ENCODE data around the gene ELL3.
"Not testable (repeated sequence)": the region's sequence is repeated elsewhere in the genome, so short reads cannot be mapped to it uniquely, and the experiment has no call there.

ELL3 gene, protein sequence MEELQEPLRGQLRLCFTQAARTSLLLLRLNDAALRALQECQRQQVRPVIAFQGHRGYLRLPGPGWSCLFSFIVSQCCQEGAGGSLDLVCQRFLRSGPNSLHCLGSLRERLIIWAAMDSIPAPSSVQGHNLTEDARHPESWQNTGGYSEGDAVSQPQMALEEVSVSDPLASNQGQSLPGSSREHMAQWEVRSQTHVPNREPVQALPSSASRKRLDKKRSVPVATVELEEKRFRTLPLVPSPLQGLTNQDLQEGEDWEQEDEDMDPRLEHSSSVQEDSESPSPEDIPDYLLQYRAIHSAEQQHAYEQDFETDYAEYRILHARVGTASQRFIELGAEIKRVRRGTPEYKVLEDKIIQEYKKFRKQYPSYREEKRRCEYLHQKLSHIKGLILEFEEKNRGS

DNA sequence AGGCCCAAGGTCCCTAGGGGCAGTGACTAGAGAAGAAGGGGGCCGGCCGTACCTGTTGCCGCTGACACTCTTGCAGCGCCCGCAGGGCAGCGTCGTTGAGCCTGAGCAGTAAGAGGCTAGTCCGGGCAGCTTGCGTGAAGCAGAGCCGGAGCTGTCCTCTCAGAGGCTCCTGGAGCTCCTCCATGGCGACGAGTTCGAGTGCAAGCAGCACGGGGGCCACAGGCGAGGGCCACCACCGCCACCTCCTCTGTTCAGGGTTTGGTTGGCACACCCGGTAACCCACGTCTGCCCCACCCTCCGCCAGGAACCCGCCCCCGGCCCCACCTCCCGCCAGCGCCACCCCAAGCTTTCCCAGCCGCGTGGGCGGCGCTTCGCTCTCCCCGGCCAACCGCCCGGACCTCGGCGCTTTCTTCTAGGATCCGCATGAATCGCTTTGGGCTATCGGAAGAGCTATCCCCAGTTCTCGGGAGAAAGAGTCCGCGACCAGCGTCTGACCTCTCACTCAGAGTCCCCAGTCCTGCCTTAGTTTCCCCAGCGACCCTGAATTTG lies at the start of gene ELL3:
TSS of gene ELL3 (minus strand) at position 249 of the 549 bp plus-strand sequence. CDS start at position 184, 65 bp downstream.
- DNase-seq (ENCODE audit: low spot score): peak; percentile 46

DNA sequence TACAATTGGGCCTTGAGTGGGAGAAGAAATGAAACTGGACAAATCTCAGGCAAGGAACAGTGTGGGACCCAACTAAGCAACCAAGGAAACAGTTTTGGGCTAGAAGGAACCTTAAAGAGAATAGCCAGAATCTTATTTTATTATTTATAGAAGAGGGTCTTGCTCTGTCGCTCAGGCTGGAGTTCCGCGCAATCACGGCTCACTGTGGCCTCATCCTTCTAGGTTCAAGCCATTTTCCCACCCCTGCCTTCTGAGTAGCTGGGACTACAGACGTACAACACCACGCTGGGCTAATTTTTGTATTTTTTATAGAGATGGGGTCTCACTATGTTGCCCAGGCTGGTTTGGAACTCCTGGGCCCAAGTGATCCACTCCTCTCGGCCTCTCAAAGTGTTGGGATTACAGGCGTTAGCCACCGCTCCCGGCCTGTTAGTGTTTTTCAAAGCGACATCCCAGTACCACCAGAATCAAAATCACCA lies 49.3 kb upstream of the ELL3 start:
- DNase-seq (ENCODE audit: low spot score): no peak

DNA sequence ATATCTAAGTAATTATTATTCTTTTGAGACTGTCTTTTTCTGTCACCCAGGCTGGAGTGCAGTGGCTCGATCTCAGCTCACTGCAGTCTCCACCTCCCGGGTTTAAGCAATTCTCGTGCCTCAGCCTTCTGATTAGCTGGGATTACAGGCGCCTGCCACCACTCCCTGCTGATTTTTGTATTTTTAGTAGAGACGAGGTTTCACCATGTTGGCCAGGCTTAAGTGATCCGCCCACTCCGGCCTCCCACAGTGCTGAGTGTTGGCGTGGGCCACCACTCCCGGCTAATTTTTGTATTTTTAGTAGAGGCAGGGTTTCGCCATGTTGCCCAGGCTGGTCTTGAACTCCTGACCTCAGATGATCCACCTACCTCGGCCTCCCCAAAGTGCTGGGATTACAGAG lies 48.5 kb upstream of the ELL3 start:
- not testable (repeated sequence) for DNase-seq (ENCODE audit: low spot score)

DNA sequence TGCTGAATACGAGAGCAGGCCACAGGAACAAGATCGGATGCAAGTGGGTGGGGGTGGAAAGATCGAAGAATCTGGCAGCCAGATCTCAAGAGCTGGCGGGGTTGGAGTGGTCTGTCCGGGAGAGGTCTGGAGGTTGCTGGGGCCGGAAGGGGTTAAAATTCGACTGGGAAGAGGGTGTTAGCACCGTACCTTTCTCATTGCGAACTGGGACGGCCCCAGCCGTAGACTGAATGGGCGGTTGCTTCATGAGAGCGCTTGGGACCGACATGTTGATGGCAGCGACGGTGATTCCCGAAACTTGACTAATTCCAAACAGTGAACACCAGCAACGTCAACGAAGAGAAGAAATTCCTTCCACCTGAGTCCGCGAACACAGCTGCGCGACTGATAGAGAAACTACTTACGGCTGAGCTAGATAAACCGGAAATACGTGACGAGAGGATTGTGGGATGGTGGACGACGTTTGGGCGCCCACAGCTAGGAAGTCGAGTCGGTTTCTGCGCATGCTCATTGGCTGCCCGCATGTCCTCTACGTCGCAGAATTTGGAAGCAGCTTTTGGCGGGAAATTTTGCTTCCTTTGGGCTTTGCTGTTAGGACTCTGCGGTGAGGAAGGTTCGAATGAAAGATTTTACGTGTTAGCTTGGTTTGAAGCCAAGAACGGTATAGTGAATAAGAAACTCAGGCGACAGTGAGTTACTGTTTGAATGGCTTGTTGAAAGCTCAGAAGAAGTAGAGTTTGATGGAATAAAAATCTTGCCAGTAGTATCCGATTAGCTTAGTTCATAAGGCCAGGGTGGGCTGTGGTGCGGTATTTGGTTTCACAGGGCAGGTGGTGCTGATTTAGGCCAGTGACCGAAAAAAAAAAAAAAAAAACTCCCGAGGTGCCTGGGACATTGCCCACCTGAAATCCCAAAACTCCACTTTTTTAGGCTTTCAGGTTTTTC lies 47.8 kb upstream of the ELL3 start, which contains the start of gene MFAP1:
TSS of gene MFAP1 (minus strand) at position 389 of the 945 bp plus-strand sequence. CDS start at position 268, 121 bp downstream.
- DNase-seq (ENCODE audit: low spot score): peak; percentile 93

DNA sequence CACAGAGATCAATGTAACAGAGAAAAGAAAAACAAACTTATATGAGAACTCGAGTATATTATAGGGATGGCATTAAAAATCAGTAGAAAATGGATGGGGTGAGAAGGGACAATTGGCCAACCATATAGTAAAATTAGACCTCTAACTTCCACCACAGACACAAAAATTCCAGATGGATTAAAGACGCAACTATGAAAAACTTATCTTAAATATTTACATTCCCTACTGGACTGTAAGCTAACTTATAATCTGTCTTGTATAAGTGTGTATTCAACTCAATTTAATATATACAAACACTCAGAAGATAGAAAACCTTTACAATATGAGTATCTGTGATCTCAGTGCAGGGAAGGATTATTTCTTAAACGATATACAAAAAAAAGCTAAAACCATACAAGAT lies 44.7 kb upstream of the ELL3 start:
- DNase-seq (ENCODE audit: low spot score): no peak

DNA sequence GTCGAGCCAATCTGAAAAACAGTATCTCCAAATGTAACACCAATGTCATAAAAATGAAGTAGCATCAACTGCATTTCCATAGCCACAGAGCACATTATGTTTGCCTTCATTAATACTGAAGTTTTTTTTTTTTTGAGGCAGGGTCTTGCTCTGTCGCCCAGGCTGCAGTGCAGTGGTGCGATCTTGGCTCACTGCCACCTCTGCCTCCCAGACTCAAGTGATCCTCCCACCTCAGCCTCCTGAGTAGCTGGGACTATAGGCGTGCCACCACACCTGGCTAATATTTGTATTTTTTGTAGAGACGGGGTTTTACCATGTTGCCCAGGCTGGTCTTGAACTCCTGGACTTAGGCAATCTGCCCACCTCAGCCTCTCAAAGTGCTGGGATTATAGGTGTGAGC lies 38.3 kb upstream of the ELL3 start:
- DNase-seq (ENCODE audit: low spot score): not testable (repeated sequence)

DNA sequence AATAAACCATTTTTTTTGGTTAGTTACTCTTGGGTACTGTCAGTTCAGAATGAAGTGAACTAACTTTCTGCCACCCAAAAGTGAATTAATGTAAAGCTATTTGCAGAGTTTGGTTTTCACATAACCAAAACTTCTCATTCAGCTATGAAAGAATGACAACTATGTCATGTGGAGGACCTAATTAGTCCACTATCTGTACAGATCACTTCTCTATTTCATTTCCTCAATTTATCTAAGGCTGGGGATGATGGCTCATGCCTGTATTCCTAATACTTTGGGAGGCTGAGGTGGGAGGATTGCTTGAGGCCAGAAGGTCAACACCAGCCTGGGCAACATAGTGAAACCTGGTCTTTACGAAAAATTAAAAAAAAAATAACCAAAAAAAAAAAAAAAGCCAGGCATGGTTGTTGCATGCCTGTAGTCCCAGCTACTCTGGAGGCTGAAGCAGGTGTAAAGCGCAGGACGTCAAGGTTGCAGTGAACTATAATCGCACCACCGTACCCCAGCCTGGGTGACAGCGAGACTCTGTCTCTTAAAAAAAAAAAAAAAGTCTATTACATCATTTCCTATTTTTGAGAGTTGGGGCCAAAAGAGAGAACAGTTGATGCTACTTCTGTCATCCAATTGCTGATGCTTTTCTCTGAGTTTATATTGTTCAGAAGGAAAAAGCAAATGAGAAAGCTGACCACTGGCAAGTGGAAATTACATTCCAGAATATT lies 32.4 kb upstream of the ELL3 start:
- no peak for DNase-seq (ENCODE audit: low spot score)

DNA sequence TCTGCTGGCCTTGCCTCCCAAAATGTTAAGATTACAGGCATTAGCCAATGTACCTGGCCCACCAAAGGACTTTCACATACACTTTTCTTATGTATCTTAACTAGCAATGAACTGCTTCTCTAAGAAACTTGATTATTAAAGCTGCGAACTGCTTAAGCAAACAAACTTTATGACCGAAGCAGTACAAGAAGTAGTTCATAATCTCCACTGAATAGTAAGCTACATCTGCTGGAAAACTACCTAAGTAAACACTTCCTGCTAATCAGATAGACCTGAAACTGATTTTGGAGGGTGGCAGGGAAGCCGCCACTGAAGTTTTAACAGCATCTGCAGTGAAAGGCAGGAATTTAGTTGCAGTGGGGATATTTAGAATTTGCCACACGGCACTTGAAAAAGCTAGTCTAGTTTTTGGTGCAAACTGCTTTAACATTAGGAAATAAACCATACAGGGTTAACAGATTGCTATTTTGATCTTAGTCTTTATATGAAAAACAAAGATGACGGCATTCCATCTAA lies 31.7 kb upstream of the ELL3 start:
- DNase-seq (ENCODE audit: low spot score): no peak

DNA sequence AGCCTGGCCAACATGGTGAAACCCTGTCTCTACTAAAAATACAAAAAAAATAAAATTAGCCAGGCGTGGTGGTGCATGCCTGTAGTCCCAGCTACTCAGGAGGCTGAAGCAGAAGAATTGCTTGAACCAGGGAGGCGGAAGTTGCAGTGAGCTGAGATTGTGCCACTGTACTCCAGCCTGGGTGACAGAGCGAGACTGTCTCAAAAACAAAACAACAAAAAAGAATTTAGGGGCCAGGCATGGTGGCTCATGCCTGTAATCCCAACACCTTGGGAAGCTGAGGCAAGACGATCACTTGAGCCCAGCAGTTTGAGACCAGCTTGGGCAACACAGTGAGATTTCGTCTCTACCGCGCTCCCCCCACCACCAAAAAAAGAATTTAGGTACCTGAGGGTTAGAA lies 25.9 kb upstream of the ELL3 start:
- not testable (repeated sequence) for DNase-seq (ENCODE audit: low spot score)

DNA sequence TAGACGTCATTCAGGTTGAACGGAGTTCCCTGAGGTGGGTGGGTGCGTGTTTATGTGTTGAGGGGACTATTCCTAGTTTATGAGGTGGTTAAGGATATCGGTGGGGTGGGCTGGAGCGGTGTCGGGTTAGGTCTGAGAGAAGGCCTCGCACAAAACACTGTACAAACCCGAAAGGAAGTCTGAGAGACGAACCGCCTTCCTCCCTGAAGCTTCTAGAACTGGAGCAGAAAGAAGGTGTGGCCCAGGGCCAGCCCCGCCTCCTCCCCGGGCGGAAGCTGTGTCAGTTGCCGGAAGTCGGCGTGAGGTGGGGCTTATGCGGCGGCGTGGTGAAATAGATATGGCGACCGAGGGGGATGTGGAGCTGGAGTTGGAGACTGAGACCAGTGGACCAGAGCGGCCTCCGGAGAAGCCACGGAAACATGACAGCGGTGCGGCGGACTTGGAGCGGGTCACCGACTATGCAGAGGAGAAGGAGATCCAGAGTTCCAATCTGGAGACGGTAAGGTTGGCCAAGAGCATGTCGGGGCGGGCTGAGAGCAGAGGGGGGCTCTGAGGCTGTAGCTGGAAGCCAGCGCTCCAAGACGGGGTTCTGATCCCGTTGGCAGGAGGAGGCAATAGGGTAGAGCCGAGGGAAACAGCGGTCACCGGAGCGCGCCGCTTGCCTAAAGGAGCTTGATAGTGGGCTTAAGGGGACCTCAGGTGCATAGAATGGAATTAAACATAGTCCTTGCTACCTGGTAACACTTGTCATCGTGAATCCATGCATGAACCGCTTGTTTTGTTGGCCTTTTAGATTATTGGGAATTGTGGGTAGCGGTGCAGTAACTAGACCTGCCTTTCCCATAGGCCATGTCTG lies 23.7 kb upstream of the ELL3 start, which contains the start of gene HYPK:
TSS of gene HYPK (plus strand) at position 314 of the 856 bp plus-strand sequence. CDS start at position 338, 24 bp downstream.
- peak; percentile 85 for DNase-seq (ENCODE audit: low spot score)

DNA sequence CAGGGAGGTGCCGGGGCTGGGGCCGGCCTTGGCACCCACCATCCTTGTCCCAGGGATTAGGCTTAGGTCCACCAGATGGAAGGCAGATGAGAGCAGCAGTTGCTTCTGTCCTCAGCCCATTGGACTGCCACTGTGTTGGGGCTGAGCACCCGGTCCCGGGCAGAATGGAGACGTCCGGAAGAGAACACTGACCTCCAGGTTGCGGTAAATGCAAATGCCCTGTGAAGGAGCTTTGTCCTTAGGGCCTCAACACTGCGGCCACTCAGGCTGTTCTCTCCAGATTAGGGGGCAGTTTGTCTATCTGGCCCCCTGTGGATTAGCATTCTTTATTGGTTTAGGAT lies 23.1 kb upstream of the ELL3 start, which contains the start of gene SERINC4:
TSS of gene SERINC4 (minus strand) at position 276 of the 341 bp plus-strand sequence. CDS start at position 42, 234 bp downstream.
- DNase-seq (ENCODE audit: low spot score): no peak

DNA sequence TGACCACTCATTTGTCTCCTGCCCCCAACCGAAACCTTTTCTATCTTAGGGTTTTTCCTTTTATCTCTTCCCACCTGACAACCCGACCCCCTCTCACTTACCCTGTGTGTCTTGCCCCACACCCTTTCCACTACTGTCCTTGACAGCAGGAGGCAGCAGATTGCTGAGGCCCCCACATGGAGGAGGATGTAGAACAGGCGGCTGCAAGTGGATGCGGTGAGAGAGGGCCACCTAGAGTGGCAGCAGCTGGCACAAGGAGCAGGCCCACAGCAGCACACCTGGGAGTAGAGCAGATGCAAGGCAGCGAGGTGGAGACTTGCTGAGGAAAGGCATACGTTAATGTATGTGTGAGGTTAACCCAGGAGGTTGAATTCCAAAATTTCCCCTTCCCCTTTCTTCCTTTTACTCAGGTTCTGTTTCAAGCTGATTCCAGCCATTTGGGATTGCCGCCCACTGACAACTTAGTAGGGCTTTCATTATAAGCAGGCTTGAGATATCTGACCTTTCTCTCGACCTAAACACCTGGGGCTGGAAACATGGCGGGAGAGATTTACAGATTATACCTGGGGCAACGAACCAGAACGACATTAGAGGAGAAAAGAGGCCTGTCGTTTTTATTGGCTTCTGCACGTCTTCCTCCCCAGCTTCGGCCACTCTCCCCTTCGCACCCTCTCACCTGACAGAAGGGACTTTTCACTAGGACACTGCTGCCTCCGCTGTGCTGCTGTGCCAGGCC lies 22.6 kb upstream of the ELL3 start:
- DNase-seq (ENCODE audit: low spot score): no peak

DNA sequence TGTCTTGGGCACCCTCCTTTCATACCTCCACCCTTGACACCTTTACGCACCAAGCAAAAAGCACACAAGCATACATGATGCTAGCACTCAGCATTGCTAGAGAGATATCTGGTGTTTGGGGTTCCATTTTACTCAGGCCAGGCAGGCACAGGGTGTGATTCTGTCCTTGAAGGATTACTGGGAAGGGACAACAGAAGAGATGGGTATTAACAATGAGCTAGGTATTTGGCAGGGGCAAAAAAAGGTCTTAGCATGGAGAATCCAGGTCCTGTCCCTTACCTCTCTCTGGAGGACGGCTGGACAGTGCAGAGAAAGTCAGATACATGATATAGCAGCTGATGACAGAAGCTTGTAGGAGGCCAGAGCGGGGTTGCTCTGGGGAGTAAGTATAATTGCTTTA lies 19.8 kb upstream of the ELL3 start:
- no peak for DNase-seq (ENCODE audit: low spot score)

DNA sequence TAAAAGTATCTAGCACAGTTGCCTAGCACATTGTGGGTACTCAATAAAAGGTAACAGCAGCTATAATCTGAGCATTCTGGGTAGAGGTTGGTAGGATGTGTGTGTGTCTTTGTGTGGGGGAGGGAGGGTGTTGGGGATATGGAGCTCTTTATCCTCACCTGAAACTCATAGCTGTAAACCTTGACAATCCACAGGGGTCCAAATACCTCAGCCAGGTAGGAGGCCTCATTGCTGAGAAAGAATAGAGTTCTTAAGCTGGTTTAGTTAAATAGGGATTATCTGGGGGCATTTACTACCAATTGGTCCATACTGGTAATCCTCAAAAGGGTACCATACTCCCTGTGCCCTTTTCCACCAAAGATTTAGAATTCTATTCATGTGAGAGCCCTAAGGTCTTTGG lies 19.2 kb upstream of the ELL3 start:
- no peak for DNase-seq (ENCODE audit: low spot score)

DNA sequence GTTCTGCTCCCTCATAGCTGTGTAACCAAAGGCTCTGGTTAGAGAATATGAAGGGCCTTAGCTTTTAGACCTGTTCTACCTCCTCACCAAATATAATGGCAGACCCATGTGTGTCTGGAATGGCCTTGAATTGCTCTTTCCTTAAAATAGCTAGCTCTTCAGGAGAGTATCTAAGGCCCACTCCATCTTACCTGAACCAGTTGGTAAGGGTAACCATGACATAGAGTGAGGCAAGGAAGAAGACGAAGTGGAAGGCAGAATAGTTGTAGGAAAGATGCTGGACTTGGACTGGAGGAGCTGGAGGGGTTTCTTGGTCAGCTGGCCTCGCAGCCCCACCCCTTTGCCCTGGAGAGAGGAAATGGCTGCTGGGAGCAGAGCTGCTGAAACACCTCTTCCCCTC lies 18.4 kb upstream of the ELL3 start:
- DNase-seq (ENCODE audit: low spot score): no peak

DNA sequence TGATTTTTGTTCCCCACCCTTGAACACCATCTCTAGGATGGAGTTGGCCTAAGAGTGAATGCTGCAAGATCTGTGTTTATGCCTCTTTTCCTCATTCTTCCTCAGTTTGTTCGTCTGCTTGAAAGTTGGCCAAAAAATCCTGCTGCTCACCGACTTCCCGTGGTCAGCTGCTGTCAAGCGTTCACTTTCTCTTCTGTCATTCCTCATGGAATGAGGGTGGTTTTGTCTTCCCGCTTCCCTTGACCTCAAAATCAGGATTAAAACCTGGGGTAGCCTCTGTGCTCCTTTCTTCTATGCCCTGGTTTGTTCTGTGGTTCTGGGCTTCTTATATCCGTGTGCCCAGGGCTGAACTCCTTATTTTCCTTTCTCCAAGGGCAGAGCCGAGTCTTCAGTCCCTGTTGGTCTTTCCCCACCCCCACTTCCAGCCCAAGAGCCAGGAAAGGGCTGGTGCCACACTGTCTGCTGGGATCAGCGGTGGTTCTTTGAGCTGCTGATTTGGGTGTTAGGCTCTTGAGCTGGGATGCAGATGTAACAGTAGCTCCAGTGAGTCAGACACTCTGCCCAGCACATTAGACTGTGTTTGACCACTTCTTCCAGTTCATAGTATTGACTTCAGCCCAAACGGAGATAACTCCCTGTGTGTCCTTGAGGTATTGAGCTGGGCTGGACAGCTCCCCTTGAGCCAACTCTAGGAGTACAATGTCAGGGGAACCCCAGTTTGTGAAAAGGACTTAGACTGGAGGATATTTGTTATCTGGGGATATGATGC lies 17.7 kb upstream of the ELL3 start:
- DNase-seq (ENCODE audit: low spot score): peak; percentile 79

DNA sequence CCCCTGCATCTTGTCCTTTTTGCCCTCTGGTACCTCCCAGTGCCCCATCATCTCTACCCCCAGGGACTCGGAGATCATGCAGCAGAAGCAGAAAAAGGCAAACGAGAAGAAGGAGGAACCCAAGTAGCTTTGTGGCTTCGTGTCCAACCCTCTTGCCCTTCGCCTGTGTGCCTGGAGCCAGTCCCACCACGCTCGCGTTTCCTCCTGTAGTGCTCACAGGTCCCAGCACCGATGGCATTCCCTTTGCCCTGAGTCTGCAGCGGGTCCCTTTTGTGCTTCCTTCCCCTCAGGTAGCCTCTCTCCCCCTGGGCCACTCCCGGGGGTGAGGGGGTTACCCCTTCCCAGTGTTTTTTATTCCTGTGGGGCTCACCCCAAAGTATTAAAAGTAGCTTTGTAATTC lies 16.9 kb upstream of the ELL3 start:
- no peak for DNase-seq (ENCODE audit: low spot score)

DNA sequence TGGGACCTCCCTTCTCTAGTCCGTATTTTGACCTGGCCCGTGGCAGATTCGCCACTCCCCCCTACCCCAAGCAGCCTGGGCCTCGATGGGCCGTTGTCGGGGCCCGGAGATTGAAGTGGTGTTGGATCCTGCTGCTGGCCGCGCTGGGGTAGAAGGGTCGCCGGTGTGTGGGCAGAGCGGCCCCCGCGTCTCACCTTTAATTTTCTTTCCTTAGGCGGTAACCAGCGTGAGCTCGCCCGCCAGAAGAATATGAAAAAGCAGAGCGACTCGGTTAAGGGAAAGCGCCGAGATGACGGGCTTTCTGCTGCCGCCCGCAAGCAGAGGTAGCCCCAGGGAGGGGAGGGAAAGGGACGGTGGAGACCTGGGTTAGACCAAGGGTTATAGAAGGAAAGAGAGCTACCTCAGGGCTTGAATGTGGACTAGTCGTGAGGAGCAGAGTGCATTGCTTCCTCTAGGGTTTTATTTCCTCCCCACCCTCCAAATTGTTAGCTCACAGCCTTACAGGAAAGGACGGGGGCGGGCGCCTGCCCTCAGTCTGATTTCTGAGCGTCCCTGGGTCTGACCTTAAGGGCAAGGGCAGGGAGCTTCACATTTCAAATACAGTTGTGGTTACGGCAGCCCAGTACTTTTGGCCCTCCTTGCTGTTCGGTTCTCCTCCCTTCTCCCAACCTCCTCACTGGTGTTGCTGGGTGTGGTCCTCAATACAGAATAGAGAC lies 16.2 kb upstream of the ELL3 start:
- DNase-seq (ENCODE audit: low spot score): peak; percentile 57

Measured in kidney capillary endothelial cell (primary cell).